IPS-18a (cell line): Measurements from ENCODE around the gene CSTF2.
"Not testable (repeated sequence)": the region's sequence is repeated elsewhere in the genome, so short reads cannot be mapped to it uniquely, and the experiment has no call there.

ENCODE experiments used
- H3K27ac ChIP-seq: one replicate; pipeline ENCODE4 v1.5.1; 2013; ENCODE audit warnings: low read length
- H3K27me3 ChIP-seq: one replicate; pipeline ENCODE4 v1.6.1; 2013; ENCODE audit warnings: mild to moderate bottlenecking, low read length; ENCODE audit not compliant: control insufficient read depth, insufficient read depth
- H3K36me3 ChIP-seq: one replicate; pipeline ENCODE4 v1.6.1; 2013; ENCODE audit warnings: low read depth, low read length; ENCODE audit not compliant: control insufficient read depth
- H3K4me1 ChIP-seq: one replicate; pipeline ENCODE4 v1.6.1; 2013; ENCODE audit warnings: low read depth, low read length; ENCODE audit not compliant: control insufficient read depth
- H3K4me3 ChIP-seq: one replicate; pipeline ENCODE4 v1.5.1; 2013; ENCODE audit warnings: low read length
- H3K9ac ChIP-seq: one replicate; pipeline ENCODE4 v1.6.1; 2013; ENCODE audit warnings: mild to moderate bottlenecking, low read length, moderate library complexity
- H3K9me3 ChIP-seq: one replicate; pipeline ENCODE4 v1.6.1; 2013; ENCODE audit warnings: low read depth, low read length; ENCODE audit not compliant: control insufficient read depth

Gene CSTF2, protein sequence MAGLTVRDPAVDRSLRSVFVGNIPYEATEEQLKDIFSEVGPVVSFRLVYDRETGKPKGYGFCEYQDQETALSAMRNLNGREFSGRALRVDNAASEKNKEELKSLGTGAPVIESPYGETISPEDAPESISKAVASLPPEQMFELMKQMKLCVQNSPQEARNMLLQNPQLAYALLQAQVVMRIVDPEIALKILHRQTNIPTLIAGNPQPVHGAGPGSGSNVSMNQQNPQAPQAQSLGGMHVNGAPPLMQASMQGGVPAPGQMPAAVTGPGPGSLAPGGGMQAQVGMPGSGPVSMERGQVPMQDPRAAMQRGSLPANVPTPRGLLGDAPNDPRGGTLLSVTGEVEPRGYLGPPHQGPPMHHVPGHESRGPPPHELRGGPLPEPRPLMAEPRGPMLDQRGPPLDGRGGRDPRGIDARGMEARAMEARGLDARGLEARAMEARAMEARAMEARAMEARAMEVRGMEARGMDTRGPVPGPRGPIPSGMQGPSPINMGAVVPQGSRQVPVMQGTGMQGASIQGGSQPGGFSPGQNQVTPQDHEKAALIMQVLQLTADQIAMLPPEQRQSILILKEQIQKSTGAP

DNA sequence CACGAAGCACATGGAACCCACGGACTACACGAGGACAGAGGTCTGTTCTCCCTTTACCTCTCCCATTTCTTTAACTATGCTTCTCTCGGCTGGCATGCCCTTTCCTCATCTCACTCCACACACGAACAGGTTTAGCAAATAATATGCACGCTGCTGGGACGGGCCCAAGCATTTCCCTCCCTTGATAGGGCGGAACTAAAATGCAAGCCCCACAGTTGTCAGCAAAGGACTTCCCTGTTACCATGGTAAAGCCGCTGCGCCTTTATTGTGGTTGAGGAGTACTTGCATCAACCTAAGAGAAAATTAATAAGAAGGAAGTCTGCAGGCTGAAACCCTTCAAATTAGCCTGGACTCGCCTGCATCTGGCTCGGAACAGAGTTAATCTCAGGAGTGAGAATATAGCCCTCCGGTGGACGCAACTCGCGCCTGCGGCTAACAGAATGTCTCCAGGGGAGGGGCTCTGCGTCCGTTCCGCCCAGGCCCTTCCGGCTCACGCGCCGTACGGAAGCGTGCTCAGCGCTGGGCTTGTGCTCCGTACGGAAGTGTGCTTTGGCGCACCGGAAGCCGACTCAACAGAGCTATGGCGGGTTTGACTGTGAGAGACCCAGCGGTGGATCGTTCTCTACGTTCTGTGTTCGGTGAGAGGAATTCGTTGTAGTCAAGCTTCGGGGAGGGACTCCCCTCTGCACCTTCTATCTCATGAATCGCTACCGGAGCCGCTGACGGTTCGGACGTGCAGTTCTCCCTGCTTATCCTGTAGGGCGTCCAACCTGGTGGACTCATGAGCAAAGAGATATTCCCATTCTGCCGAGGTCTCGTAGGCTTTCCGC lies at the start of gene CSTF2:
CSTF2 (plus strand) TSS at position 555 of the 830 bp plus-strand sequence; CDS start at position 581, 26 bp downstream.
- H3K9ac ChIP-seq, result peak within 1 kb of the TSS; percentile 79
- peaks cover 28% of the 10 kb centered on the region for H3K36me3 ChIP-seq
- peak within 1 kb of the TSS; percentile 58 for H3K27ac ChIP-seq
- peak within 1 kb of the TSS; percentile 93 for H3K4me3 ChIP-seq
- peaks cover 24% of the 10 kb centered on the region for H3K27me3 ChIP-seq
- no peaks in the 10 kb centered on the region for H3K9me3 ChIP-seq
- H3K4me1 ChIP-seq, result no peaks in the 10 kb centered on the region

DNA sequence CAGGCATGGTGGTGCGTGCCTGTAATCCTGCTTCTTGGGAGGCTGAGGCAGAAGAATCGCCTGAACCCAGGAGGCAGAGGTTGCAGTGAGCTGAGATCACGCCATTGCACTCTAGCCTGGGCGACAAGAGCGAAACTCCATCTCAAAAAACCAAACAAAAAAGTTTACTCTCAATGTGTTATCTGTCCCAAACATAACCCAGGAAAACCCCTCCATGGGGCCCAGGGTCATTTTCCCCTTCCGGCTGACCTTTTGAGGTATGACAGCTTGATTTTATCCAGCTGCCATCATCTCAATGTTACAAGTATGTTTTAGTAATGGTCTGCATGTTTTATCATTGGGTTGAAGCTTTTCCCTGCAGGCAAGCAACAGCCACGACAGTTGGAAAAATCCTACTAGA lies 23.8 kb upstream of the CSTF2 start:
- not testable (repeated sequence) for H3K9ac ChIP-seq, H3K27ac ChIP-seq, H3K9me3 ChIP-seq, H3K4me1 ChIP-seq, H3K36me3 ChIP-seq, H3K27me3 ChIP-seq, H3K4me3 ChIP-seq

- H3K4me3 ChIP-seq, result no peak overlapping the region
- no peaks in the 10 kb centered on the region for H3K36me3 ChIP-seq
- no peaks in the 10 kb centered on the region for H3K9me3 ChIP-seq
- no peak overlapping the region for H3K27ac ChIP-seq
- H3K4me1 ChIP-seq, result no peaks in the 10 kb centered on the region
- H3K9ac ChIP-seq, result no peak overlapping the region
- H3K27me3 ChIP-seq, result no peaks in the 10 kb centered on the region
These were observed 22.8 kb upstream of the CSTF2 start for GRCh38 chrX:100797359-100797758.

DNA sequence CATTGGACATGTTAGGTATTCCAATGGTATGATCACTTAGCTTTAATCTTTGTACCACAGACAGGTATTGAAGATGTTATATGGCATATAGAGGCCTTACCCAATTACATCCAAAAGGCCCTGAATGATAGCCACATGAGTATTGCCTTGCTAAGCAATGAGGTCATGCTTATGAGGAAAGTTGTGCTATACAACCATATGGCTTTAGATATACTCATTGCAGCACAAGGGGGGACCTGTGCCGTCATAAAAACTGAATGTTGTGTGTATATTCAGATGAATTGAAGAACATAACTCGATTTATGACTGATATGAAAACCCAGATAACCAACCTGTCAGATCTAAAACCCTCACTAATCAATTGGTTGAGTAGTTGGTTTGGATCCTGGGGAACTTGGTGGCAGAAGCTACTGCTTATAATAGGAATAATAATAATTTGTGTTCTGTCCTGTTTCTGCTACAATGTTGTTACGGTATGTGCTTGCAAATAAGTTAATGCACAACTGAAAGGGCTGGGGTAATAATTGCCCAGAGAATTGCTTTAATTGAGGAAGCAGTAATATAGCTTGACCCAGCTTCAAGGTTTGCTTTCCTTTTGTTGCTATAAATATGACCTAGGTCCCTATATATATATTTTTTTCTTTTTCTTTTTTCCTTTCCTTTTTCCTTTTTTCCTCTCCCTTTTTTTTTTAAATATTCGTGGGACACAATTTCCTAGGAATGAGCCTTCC lies 21.5 kb upstream of the CSTF2 start:
- H3K4me3 ChIP-seq, result no peak overlapping the region
- H3K4me1 ChIP-seq, result no peaks in the 10 kb centered on the region
- no peaks in the 10 kb centered on the region for H3K9me3 ChIP-seq
- H3K27me3 ChIP-seq, result no peaks in the 10 kb centered on the region
- no peak overlapping the region for H3K9ac ChIP-seq
- H3K27ac ChIP-seq, result no peak overlapping the region
- H3K36me3 ChIP-seq, result no peaks in the 10 kb centered on the region

DNA sequence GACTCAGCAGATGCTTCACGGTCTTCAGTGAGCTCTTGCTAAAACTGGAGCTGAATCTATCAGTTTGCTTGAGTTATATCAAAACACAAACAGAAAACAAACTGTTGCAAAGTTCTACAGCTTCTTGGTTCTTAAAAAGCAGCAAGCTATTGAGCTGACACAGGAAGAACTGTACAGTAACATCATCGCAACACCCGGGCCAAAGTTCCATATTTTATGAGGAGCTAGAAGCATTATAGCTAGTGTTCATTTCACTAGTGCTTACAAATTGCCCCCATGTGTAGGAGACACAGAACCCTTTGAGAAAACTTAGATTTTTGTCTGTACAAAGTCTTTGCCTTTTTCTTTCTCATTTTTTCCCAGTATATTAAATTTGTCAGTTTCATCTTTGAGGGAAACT lies 17.3 kb upstream of the CSTF2 start:
- H3K9ac ChIP-seq, result no peak overlapping the region
- H3K4me3 ChIP-seq, result no peak overlapping the region
- H3K27ac ChIP-seq, result no peak overlapping the region
- H3K27me3 ChIP-seq, result no peaks in the 10 kb centered on the region
- no peaks in the 10 kb centered on the region for H3K4me1 ChIP-seq
- H3K36me3 ChIP-seq, result no peaks in the 10 kb centered on the region
- H3K9me3 ChIP-seq, result no peaks in the 10 kb centered on the region

GRCh38 chrX:100804780-100805179 lies 15.4 kb upstream of the CSTF2 start:
- H3K4me3 ChIP-seq, result no peak overlapping the region
- H3K9me3 ChIP-seq, result no peaks in the 10 kb centered on the region
- no peaks in the 10 kb centered on the region for H3K4me1 ChIP-seq
- H3K27me3 ChIP-seq, result no peaks in the 10 kb centered on the region
- H3K36me3 ChIP-seq, result no peaks in the 10 kb centered on the region
- H3K9ac ChIP-seq, result no peak overlapping the region
- H3K27ac ChIP-seq, result no peak overlapping the region

GRCh38 chrX:100808265-100808664 lies 11.9 kb upstream of the CSTF2 start:
- H3K9me3 ChIP-seq, H3K36me3 ChIP-seq, H3K27ac ChIP-seq, H3K27me3 ChIP-seq, H3K9ac ChIP-seq, H3K4me3 ChIP-seq: not testable (repeated sequence)
- peaks cover 14% of the 10 kb centered on the region for H3K4me1 ChIP-seq

DNA sequence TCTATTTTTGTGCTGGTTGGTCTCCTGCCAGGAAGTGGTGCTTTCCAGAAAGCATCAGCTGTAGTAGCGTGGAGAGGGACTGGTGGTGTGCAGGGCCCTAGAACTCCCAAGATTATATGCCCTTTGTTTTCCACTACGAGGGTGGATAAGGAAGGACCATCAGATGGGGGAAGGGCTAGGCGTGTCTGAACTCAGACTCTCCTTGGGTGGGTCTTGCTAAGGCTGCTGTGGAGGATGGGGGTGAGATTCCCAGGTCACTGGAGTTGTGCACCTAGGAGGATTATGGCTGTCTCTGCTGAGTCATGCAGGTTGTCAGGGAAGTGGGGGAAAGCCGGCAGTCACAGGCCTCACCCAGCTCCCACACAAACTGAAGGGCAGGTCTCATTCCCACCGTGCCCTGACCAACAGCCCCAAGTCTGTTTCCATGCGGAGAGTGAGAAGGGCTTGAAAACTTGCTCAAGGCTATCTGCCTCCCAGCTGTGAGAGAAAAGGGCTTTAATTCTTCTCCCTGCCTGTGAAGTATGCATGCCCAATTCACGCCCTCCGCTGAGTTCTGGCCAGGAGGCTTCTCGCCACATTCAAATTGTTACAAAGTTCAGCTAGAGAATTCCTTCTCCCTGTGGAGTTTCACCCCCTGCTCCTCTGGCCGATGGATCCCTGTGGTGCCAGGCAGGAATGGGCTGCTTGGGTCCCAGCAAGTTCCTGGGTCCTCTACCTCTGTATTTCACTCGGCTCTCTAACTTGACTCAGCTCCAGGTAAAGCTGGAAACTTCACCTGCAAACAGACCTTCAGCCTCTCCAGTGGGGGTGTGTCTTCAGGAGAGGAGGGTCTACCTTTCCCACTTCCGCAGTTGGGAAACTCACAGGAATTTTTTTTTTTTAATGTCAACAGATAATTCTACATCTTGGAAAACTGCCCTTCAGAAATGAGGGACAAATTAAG lies 7.7 kb upstream of the CSTF2 start:
- H3K9ac ChIP-seq, result no peak overlapping the region
- no peak overlapping the region for H3K27ac ChIP-seq
- H3K4me3 ChIP-seq, result peak overlapping the region; percentile 24
- H3K27me3 ChIP-seq, result peaks cover 29% of the 10 kb centered on the region
- H3K4me1 ChIP-seq, result peaks cover 14% of the 10 kb centered on the region
- no peaks in the 10 kb centered on the region for H3K9me3 ChIP-seq
- no peaks in the 10 kb centered on the region for H3K36me3 ChIP-seq

DNA sequence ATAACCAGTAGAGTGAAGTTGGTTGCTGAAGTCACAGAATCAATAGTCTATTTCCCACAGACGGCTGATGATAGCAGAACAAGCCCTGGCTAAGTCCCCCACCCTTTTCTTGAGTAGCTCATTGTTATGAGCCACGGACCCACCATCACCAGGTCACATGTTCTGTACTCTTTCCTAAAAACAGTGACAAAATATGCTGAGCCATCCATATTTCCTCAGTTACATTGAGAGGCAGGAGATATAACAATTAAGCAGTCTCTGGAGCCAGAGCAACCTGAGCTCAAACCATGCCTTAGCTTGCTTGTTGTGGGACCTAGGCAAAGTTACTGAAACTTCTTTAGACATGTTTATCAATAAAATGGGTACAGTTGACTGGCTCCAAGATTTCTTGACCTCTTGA lies 2.9 kb upstream of the CSTF2 start:
- H3K4me3 ChIP-seq, result no peak overlapping the region
- no peak overlapping the region for H3K9ac ChIP-seq
- H3K27ac ChIP-seq, result no peak overlapping the region
- H3K36me3 ChIP-seq, result peaks cover 4% of the 10 kb centered on the region
- no peaks in the 10 kb centered on the region for H3K9me3 ChIP-seq
- H3K27me3 ChIP-seq, result peaks cover 32% of the 10 kb centered on the region
- peaks cover 8% of the 10 kb centered on the region for H3K4me1 ChIP-seq

DNA sequence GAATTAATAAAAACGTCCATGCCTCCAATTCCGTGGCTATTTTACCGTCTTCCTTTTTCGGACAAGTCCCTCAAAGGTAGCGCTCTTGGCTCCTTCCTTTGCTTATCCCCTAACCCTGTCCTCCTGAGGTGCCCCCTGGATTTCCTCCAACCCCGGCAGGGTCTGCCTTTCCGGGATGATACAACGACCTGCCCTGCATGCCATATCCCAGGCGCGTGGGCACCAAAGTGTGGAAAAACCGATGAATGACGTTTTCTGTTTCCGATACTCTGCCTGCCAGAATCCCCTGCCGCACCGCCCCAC lies 706 bp upstream of the CSTF2 start:
- Histone ChIP-seq H3K9ac (peak overlapping the region; percentile 79), H3K27ac (no peak overlapping the region), H3K9me3 (no peaks in the 10 kb centered on the region), H3K4me3 (peak overlapping the region; percentile 93), H3K4me1 (no peaks in the 10 kb centered on the region), H3K36me3 (peaks cover 23% of the 10 kb centered on the region), H3K27me3 (peaks cover 30% of the 10 kb centered on the region)
